GM18517 (cell line): Measurements from ENCODE around the gene LRRN2.

ENCODE experiments used
- ATAC-seq: cut with Tn5 transposase; IDR thresholded peaks from one replicate; pipeline ENCODE4 v1.9.1; 2021; ENCODE audit warnings: mild to moderate bottlenecking, moderate library complexity; ENCODE audit not compliant: unreplicated experiment

Gene LRRN2

DNA sequence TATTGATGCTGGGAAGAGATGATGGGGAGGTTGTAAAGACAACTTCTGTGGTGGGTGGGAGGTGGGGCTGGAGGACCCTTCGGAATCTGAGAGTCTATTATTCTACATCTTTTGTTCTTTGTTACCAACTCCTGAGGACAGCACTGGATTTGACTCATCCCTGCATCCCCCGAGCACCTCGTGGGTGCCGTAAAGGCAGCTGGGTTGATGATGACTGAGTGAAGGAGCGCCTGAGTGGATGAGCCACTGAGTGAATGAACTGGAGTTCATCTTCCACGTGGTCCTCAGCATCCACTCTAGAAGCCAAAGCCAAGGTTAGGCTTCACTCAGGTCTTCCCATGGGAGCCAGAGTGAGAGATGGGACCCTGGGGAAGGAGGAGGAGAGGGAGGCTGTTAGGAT, 77.6 kb downstream of the LRRN2 start:
- ATAC-seq = no peak

DNA sequence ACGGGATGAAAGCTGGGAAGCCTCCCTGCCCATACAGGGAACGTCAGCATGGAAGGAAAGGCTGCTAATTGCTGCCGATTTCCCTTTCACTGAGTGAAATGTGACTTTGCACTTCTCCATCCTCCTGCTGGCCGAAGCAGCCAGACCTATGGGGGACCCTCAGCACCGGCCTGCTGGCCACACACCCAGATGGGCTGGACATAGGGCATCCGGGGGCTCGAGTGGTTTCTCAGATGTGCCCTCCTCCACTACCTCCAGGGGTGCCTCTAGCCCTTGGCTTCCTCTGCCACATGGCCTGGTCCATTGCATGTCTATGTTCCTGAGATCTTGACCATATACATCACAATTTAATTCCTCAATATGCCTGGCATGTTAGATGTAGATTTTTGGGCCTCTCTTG, 79.7 kb downstream of the LRRN2 start:
- no peak for ATAC-seq

DNA sequence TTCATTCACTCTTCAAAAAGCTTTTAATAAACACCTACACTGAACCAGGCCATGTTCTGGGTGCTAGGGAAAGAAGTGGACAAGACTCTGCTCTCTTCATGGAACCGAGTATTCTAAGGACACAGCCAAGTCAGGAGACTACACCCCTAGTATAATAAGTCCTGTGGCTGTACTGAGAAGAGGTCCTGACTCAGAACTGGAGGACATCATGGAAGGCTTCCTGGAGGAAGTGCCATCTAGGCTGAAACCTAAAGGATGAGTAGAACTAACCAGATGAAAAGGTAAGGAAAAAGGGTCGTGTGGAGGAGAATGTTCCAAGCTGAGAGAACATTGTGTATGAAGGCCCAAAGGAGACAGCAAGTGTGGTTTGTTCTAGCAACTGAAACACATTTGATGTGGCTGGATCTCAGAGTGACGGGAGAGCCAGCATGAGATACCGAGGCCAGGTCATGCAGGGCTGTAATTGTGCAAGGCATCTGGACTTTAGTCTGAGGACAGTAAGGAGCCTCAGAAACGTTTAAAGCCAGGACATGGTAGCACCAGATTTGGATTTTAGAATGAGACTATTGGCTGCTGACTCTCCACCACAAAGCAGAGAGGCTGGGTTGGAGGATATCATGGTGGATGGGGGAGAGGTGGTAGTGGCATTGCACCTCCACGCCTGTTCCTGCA, 82.5 kb downstream of the LRRN2 start:
- no peak for ATAC-seq

DNA sequence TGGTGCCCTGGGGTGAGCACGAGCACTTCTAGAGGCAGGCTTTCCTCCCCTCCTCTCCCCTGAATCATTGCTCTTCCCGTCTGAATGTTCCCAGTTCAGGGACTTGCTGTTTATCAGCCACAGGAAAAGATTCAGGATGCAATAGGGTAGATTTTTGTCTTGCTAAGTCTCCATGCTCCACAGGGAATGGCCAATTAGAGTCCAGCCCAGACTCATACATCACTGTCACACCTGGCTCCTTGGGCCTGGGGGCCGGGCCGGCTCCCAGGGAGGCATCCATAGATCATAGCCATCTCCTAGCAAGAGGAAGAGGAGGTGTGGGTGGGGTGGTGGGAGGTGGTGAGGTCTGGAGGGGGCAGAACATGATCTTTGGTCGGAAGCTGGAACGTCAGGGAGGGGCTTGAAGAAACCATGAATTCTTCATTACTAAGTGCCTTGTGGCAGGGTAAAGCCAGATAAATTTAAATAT, 83.4 kb downstream of the LRRN2 start:
- ATAC-seq = no peak

DNA sequence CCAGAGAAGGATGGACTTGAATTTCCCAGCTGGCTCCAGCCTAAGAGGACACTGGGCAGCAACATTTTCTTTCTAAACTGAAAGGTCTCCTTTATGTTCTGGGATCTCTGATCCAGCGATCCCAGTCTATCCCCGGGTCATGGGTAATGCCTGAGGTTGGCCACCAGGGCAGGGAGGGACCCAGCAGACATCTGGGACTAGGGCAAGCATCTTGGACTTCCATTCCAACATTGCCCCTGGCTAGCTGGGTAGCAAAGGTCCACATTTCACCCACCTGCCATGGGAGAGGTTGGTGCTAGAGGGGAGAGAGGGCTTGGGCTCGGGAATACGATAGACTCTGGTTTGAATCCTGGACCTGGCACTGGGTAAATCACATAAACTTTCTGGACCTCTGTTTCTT, 84.6 kb downstream of the LRRN2 start:
- ATAC-seq = no peak

DNA sequence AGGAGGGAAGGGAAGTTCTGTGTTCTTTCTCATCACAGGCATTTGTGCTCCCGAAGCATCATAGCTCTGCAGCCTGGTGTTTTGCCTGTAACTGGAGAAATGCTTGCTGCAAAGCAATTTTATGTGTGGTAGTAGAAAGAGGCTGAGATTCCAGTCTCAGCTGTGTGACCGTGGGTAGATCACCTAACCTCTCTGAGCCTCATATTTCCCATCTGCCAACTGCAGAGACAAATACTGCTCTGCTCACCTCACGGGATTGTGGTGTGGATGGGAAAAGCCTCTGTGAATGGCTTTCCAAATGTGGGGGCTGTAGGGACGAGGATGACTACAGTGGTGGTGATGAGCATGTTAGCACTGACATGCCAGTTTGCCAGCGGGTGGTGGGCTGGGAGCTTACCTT, 85.3 kb downstream of the LRRN2 start:
- ATAC-seq = no peak

DNA sequence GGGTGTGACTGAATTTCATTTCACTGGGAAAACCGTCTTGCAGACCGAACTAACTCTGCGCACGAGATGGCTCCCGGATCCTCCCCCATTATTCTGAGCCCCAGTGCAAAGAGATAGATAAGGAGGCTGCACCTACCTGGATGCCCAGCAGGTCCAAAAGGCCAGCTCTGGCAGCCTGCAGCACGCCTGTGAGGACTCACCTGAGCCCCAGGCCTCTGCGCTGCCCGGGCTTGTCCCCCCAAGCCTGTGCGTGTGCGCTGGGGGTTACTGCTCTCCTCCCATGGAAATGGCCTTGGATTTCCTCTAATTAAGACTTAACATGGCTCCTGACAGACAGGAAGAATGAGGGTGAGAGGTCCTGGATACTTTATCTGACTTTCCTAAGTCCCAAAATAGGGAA, 85.9 kb downstream of the LRRN2 start:
- no peak for ATAC-seq

DNA sequence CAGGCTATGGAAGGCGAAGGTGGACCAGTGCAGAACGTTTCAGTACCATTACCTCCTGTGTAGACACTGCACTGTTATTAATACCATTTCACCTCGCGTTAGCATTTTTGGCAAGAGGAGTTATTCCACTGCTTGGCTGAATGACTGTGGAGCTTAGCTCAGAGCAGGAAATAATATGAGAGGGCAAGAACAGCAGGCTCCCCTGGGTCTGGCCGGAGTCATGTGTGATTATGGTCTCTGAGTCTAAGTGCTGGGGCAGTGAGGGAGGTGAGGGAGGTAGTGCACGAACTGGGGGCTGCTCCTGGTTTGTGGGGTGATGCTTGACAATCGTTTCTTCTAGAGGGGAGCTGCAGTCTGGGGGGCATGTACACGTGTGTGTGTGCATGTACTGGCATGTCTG, 86.4 kb downstream of the LRRN2 start:
- ATAC-seq = no peak

DNA sequence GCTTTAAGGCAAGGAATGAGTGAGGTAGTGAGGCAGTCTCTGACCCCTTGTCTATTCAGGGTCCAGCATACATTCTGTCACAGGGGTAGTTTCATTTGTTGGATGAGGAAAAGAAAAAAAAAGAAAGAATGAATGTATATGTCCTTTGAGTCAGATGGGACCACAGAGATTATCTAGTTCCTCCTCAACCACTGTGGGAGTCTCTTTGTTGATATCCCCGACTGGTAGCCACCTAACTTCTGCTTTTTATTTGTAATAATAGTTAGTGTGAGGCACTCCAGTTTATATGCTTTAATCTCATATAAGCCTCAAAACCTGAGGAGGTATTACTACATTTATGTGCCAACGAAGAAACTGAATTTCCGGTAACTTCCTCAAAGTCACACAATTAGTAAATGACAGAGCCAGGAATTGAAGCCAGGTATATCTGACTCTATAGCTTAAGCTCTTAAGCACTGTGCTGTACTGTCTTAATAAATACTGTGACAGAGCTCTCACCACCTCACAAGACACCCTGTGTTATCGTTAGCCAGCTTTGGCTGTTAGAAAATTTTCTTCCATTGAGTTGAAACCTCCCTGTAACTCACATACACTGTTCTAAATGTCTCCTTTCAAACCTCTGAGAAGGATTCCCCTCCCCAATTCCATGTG, 87.1 kb downstream of the LRRN2 start:
- ATAC-seq = no peak

DNA sequence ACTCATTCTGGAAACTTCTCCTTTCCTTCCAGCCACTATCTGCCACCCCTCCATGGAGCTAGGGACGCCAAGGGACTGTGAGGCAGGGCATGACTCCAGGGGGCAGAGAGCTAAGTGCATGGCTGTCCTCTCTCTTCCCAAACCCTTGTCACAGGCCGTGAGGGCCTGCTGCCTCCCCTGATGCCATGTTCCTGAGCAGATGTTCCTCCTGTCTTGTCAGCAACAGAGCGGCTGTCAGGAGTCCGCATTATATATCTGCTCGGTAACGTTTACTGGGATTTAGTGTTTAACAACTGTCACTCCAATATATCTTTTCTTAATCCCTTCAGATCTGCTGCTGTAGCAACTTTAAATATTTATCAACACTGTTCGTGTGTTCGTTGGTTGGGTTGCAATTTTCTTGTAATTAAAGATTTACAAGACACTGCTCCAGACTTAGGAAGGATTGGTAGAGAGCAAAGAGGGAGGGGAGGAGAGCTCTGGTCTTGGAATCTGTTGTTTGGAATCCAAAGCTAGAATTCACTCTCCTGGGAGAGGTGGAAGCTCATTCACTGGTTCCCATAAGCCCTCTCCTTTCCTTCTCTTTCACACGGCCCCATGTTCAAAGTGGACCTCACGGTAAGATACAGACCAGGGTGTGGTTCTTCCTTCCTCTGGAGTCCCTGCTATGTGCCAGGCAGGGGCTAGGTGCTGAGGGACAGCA, 93.1 kb downstream of the LRRN2 start:
- no peak for ATAC-seq

DNA sequence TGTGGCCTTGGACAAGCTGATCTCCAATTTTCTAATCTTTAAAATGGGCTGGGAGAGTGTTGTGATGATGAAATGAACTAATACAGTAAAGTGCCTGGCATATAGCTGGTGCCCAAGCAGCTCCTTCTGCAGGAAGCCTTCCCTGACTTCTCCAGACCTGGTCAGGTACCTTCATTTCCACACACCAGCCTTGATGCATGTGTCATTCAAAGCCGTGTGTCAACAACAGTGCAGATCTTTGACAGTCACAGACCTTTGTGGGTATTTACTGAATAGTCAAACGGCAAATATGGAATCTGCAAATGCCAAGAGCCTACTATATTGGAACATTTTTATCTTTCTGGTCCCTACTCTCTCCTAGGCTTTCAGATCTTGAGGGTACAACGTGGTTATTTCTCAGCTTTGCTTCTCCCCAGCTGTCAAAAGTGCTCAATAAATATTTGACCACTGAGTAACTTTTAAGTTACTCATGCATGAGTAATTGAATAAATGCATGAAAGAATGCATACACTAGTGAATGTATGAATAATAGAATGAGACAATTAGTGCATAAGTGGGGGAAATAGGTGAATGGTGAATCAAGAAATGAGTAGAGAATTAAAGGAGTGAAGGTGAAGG, 94.0 kb downstream of the LRRN2 start:
- ATAC-seq = no peak

DNA sequence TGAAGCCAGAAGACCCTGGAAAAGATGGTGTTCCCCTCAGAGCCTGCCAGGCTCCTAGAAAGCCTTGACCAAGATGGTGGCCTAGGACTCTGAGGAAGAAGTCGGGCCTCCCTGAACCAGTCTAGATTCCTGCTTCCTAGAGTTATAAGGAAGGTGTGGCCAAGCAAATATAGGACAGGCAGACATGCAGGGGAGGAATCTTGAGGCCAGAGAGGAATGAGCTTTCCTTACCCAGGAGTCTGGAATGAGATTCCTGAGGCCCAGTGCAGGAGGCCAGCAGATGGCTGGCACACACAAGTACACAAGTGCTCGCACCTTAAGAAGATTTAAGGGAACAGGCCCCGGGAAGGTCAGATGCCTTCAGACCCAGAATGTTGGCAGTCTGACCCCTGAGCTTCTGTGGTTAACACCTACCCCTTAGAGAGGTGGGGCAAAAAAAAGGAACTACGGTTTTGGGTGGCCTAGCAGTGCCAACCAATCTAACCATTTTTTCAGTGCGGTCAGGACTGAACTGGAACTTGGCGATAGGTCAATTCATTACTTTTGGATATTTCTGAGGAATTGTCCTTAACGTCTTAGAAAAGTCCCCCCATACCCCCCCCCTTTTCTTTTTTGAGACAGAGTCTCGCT, 96.0 kb downstream of the LRRN2 start:
- ATAC-seq = no peak

DNA sequence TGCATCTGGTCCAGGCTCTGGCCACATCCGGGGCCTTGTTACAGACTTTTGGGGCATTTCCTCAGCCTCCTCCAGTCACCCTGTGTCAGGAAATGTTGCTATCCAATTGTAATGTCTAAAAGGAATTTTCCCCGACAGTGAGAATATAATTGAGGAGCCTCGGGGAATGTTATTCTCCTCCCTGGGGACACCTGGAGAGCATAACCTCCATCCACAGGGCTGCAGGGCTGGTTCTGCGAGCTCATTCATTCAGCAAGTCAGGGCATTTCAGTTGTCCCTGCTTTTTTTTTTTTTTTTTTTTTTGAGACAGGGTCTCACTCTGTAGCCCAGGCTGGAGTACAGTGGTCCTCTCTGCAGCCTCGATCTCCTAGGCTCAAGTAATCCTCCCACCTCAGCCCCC, 96.7 kb downstream of the LRRN2 start:
- ATAC-seq = no peak

DNA sequence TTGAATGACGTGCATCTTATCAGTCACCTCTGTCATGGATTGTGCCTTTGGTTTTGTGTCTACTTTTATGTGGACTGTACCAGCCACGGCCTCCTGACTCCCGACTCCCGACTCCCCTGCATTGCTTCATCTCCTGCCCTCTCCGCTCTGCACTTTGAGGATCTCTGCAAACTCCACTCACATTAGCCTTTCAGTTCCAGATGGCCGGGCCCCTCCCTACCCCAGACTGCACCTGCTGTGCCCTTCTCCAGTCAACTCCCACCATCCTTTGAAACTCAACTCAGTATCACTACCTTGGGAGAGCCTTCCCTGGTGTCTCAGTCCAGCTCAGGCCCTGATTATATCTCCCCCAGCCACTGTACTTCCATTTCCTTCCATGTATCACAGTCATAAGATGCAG, 97.9 kb downstream of the LRRN2 start:
- ATAC-seq = no peak

DNA sequence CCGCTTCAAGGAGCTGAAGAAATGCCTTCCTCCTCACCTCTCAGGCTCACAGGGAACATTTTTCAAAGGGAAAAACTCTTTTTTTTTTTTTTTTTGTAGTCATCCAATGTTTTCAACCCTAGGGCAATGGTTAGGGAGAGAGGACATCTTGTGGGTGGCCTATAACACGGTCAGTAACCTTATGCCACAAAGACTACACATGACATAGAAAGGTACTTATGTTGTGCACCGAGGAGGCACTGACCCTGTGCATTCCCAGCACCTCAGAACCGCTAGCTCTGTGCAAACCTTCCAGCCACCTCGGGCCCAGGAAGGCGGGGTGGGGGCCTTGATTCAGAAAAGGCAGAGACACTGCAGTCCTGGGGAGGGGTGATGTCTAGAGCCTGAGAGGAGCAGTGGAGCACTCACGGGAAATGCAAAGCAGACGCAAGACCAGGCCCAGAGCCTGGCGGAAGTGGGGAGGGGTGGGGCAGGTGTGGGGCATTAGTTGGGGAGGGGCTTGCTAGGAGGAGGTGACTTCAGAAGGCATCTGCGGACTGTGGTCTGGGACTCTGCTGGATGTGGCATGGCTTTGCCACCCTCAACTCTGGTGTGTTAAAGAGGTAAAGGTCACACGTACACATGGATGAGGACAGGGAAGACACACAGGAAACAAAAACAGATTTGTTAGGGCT, 100.7 kb downstream of the LRRN2 start:
- ATAC-seq = no peak

DNA sequence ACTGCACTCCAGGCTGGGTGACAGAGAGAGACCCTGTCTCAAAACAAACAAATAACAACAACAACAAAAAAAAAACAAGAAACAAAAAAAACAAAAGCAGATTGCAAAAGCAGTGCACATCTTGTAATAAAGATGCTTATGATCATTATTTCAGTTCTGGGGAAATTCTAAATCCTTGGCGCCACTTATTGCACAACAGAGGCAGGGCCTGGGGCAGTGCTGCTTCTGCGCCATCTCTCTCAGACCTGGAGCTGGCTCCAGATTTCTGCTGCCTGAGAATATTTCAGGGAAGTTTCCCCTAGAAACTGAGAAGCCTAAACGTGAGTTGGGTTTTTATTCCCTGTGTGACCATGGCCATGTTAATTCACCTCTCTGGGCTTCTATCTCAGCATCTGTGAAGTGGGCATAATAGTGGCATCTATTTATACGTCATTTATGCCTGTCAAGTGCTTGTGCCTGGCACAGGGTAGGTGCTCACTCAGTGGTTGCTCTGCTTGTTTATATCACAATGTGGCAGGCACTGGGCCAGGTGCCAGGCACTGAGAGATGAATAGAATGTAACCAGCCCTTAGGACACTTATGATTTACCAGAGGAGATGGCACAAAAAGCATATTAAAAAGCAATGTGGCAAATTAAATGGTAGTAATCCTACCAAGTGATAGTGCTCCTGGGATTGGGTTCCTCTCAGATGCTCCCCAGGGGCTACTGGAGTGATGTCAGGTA, 101.5 kb downstream of the LRRN2 start:
- no peak for ATAC-seq

DNA sequence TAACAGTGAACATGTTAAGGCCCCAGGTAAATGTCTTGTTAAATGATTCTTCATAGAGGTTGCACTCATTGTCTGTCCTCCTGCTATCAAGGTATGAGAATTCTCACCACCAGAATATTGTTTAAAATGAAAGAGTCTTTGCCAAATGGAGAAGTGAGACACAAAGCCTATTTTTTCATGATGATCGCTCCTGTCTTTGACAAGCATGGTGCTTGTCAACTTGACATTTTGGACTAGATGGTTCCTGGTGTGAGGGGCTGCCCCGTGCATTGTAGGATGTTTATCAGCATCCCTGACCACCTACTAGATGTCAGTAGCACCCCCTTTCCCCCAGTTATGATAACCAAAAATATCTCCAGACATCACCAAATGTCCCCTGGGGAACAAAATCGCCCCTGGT, 103.8 kb downstream of the LRRN2 start:
- no peak for ATAC-seq

DNA sequence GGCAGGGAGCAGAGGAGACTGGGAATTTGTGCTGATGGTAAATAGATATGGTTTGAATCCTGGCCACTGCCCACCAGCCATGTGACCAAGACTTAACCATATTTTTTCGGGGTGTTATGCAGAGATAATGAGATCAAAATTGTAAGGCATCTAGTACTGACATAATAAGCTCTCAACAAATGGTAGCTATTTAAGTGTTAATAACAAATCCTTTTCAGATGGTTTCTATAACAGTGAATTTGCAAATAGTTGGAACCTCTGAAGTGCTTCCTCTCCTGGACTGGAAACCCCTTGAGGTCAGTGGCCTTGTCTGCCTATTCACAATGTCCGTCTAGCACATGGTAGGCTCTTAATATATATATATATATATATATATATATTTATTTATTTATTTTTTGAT, 104.7 kb downstream of the LRRN2 start:
- ATAC-seq = no peak

DNA sequence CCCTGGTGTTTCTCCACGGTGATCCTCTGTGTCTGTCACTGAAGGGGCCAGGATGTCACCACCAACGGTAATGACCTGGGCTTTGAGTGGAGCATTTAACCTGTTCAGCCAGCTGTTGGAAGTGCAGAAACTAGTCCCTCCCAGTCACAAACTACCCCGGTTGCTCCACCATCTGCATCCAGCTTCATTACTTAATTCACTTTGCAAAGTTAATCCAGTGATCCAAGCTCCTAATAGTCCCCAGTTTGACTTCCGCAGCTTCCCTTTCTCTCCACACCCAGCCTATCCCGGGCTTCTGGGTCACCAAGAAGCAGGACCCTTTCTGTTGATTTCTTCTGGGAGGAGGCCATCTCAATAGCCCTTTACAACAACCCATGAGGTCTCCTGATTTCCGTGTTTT, 105.9 kb downstream of the LRRN2 start:
- ATAC-seq = no peak
